HCT116 (cell line): ENCODE data around the gene DHRS4. TPM values are rescaled to one million over a fixed set of nuclear protein-coding genes. Genes with fewer than 3 reads are reported as not detected.
"Not testable (repeated sequence)": the region's sequence is repeated elsewhere in the genome, so short reads cannot be mapped to it uniquely, and the experiment has no call there.

ENCODE experiments used
- ATAC-seq: fragments of 200-7000 bp; cut with Tn5 transposase; 2 replicates; pipeline ENCODE4 v1.9.1; 2020; ENCODE audit warnings: mild to moderate bottlenecking, moderate library complexity
- BruUV-seq: library from RNA; stranded (reverse); fragments of 400-500 nt; replicated peaks from 2 replicates; lab custom pipeline; 2021; lab: Mats Ljungman, UMichigan
- CTCF ChIA-PET: fragments of 300-600 bp; sonication (Branson Sonifier 250); formaldehyde crosslinking; loops from one replicate; lab custom pipeline; 2021; ENCODE audit warnings: antibody characterized with exemption; lab: Charles Lee
- POLR2A ChIA-PET: fragments of 300-600, 350-600 bp; sonication (Branson Sonifier 250); formaldehyde crosslinking; loops from one replicate; lab custom pipeline; 2021; ENCODE audit warnings: antibody characterized with exemption; lab: Charles Lee
- RAD21 ChIA-PET, 2 experiments: fragments of 300-600 bp; sonication (Branson Sonifier 250); formaldehyde crosslinking; loops; one replicate each; lab custom pipeline; 2023; ENCODE audit warnings: low total read pairs in 2 of 2; ENCODE audit not compliant: uncharacterized antibody in 2 of 2, unreplicated experiment in 2 of 2, low non-redundant PET in 1 of 2; lab: Charles Lee
- DNase-seq: peaks from one replicate; pipeline ENCODE4 v3.0.0-alpha.2; 2010; ENCODE audit warnings: low read depth, low spot score
- H2AFZ ChIP-seq: fragments of 200-600 bp; shearing (Covaris generic), sonication (generic); 2 replicates; pipeline ENCODE4 v1.6.1; 2017; ENCODE audit warnings: low read depth, mixed run types, mixed read lengths, antibody characterized with exemption, low read length; ENCODE audit not compliant: poor library complexity, severe bottlenecking
- H3K27ac ChIP-seq: 2 replicates; pipeline ENCODE4 v1.5.1; 2012; ENCODE audit warnings: low read depth, low read length
- H3K27me3 ChIP-seq: fragments of 200-600 bp; sonication (generic); 2 replicates; pipeline ENCODE4 v1.6.1; 2016; ENCODE audit warnings: mixed run types, low read length, mixed read lengths; ENCODE audit not compliant: insufficient read depth
- H3K36me3 ChIP-seq, 2 experiments: fragments of 200-500 bp in 1 of 2; fragments of 200-600 bp in 1 of 2; sonication (Bioruptor generic) in 1 of 2; sonication (generic) in 1 of 2; 2 replicates each; pipeline versions ENCODE4 v1.5.1 to v1.6.1; 2014 to 2016; ENCODE audit warnings: low read length in 2 of 2, inconsistent platforms in 1 of 2, mixed read lengths in 1 of 2, mixed run types in 1 of 2; ENCODE audit not compliant: insufficient read depth in 2 of 2, control insufficient read depth in 1 of 2
- H3K4me1 ChIP-seq, 2 experiments: fragments of 200-600 bp in 1 of 2; sonication (generic) in 1 of 2; 2 replicates each; pipeline versions ENCODE4 v1.5.1 to v1.6.1; 2012 to 2017; ENCODE audit warnings: low read length in 2 of 2, inconsistent platforms in 1 of 2, mild to moderate bottlenecking in 1 of 2, mixed read lengths in 1 of 2, mixed run types in 1 of 2, moderate library complexity in 1 of 2; ENCODE audit not compliant: insufficient read depth in 2 of 2, control insufficient read depth in 1 of 2
- H3K4me2 ChIP-seq: fragments of 200-600 bp; sonication (generic); 2 replicates; pipeline ENCODE4 v1.6.1; 2017; ENCODE audit warnings: mixed run types, low read length, mixed read lengths
- H3K4me3 ChIP-seq, 2 experiments: fragments of 200-600 bp in 1 of 2; sonication (generic) in 1 of 2; replicated peaks in 1 of 2; 2 replicates each; pipeline ENCODE4 v1.5.1; 2011 to 2016; ENCODE audit warnings: low read length in 2 of 2, control low read depth in 1 of 2, low read depth in 1 of 2, mild to moderate bottlenecking in 1 of 2, mixed read lengths in 1 of 2, mixed run types in 1 of 2
- H3K79me2 ChIP-seq: fragments of 200-600 bp; sonication (generic); 2 replicates; pipeline ENCODE4 v1.6.1; 2017; ENCODE audit warnings: mild to moderate bottlenecking, mixed run types, low read length, moderate library complexity, mixed read lengths; ENCODE audit not compliant: insufficient read depth
- H3K9ac ChIP-seq: fragments of 200-600 bp; sonication (generic); 2 replicates; pipeline ENCODE4 v1.6.1; 2016; ENCODE audit warnings: low read length, mixed read lengths
- H3K9me2 ChIP-seq: fragments of 200-600 bp; sonication (generic), shearing (Covaris generic); 2 replicates; pipeline ENCODE4 v1.6.1; 2017; ENCODE audit warnings: mixed run types, mild to moderate bottlenecking, moderate library complexity; ENCODE audit not compliant: insufficient read depth
- H3K9me3 ChIP-seq, 2 experiments: fragments of 200-500 bp in 1 of 2; fragments of 200-600 bp in 1 of 2; sonication (Bioruptor generic) in 1 of 2; sonication (generic) in 1 of 2; 2 replicates each; pipeline ENCODE4 v1.6.1; 2014 to 2017; ENCODE audit warnings: low read length in 2 of 2, mixed read lengths in 2 of 2, inconsistent platforms in 1 of 2, low read depth in 1 of 2, mild to moderate bottlenecking in 1 of 2, mixed run types in 1 of 2, moderate library complexity in 1 of 2; ENCODE audit not compliant: control insufficient read depth in 1 of 2, insufficient read depth in 1 of 2
- H4K20me1 ChIP-seq: fragments of 200-600 bp; sonication (generic), shearing (Covaris generic); 2 replicates; pipeline ENCODE4 v1.6.1; 2017; ENCODE audit warnings: mixed run types, mild to moderate bottlenecking, moderate library complexity; ENCODE audit not compliant: insufficient read depth
- CBX3 ChIP-seq: IDR thresholded peaks from 2 replicates; pipeline ENCODE4 v1.6.1; 2012; ENCODE audit warnings: low read depth
- EGR1 ChIP-seq: IDR thresholded peaks from 2 replicates; pipeline ENCODE4 v1.6.1; 2012; ENCODE audit warnings: low read depth
- EZH2 ChIP-seq: fragments of 200-600 bp; sonication (generic); IDR thresholded peaks from 2 replicates; pipeline ENCODE4 v1.6.1; 2017; ENCODE audit warnings: antibody characterized with exemption, mixed run types
- EZH2phosphoT487 ChIP-seq: fragments of 200-600 bp; IDR thresholded peaks from 2 replicates; pipeline ENCODE4 v1.6.1; 2018; ENCODE audit warnings: antibody characterized with exemption, borderline replicate concordance
- FOSL1 ChIP-seq: IDR thresholded peaks from 2 replicates; pipeline ENCODE4 v1.6.1; 2012; ENCODE audit warnings: low read depth
- JUND ChIP-seq: IDR thresholded peaks from 2 replicates; pipeline ENCODE4 v1.6.1; 2012
- MAX ChIP-seq: IDR thresholded peaks from 2 replicates; pipeline ENCODE4 v1.6.1; 2012
- POLR2AphosphoS5 ChIP-seq: IDR thresholded peaks from 2 replicates; pipeline ENCODE4 v1.6.1; 2011; ENCODE audit warnings: mild to moderate bottlenecking, low read depth, low read length, moderate library complexity
- SIN3A ChIP-seq: IDR thresholded peaks from 2 replicates; pipeline ENCODE4 v1.6.1; 2012; ENCODE audit warnings: low read depth
- SP1 ChIP-seq: IDR thresholded peaks from 2 replicates; pipeline ENCODE4 v1.6.1; 2012; ENCODE audit warnings: low read depth
- SRF ChIP-seq: IDR thresholded peaks from 2 replicates; pipeline ENCODE4 v1.6.1; 2012; ENCODE audit warnings: low read depth
- TCF7L2 ChIP-seq: IDR thresholded peaks from 2 replicates; pipeline ENCODE4 v1.7.0; 2011; ENCODE audit warnings: borderline replicate concordance, inconsistent platforms; ENCODE audit not compliant: insufficient read depth, insufficient read length; ENCODE audit errors: extremely low read depth
- YY1 ChIP-seq: IDR thresholded peaks from 2 replicates; pipeline ENCODE4 v1.6.1; 2011; ENCODE audit warnings: low read length, low read depth, moderate library complexity, mild to moderate bottlenecking; ENCODE audit not compliant: insufficient replicate concordance; ENCODE audit errors: extremely low read depth
- intact Hi-C: fragments of 100-400 bp; cut with micrococcal nuclease; formaldehyde crosslinking; loops from 2 replicates; pipeline ENCODE4 v1.10.0; 2022
- total RNA-seq: library from RNA; stranded (reverse); gene quantifications from one replicate; pipeline ENCODE4 v1.2.1, GENCODE V29; 2021; ENCODE audit not compliant: unreplicated experiment

Gene DHRS4
- total RNA-seq, 1 experiment from 2014 or later = 21.8 TPM

DNA sequence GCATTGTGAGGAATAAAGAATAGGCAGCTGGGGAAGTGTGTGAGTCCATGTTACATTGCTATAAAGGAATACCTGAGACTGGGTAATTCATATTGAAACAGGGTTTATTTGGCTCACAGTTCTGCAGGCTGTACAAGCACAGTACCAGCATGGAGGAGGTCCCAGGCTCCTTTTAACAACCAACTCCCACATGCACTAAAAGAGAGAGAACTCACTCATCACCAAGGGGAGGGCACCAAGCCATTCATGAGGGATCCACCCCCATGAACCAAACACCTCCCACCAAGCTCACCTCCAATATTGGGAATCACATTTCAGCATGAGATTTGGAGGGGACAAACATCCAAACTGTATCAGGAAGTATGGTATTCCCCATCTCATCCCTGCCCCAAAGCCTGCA, 11.9 kb upstream of the DHRS4 start (continued):
- no peak for TF ChIP-seq EGR1
- no peak for TF ChIP-seq EZH2phosphoT487
- no peak for TF ChIP-seq JUND
- no peak for TF ChIP-seq CBX3
- no peak for TF ChIP-seq TCF7L2
- no peak for TF ChIP-seq YY1
- no peak for TF ChIP-seq POLR2AphosphoS5

- H3K27ac ChIP-seq = no peak overlapping the region
- H3K36me3 ChIP-seq = no peaks in the 10 kb centered on the region
- no peaks in the 10 kb centered on the region for H4K20me1 ChIP-seq
- no peak overlapping the region for H3K4me2 ChIP-seq
- TF ChIP-seq FOSL1 (no peak), MAX (no peak), EZH2 (no peak), SRF (no peak), SIN3A (no peak), SP1 (no peak)
- no peaks in the 10 kb centered on the region for H3K9me3 ChIP-seq
- H3K9ac ChIP-seq = no peak overlapping the region
- DNase-seq (no peak), ATAC-seq (no peak)
- ChIA-PET RAD21 (interaction anchor here in 1 of 2 experiments (0.6 kb wide), 1 partner anchor 277 kb away, joined by 3 read pairs; no protein-coding TSS in a partner anchor), POLR2A (no interaction called here), CTCF (no interaction called here)
- H2AFZ ChIP-seq = no peak overlapping the region
- no peak overlapping the region for H3K4me3 ChIP-seq
- intact Hi-C loops = no loop called here
- no TSS peak for BruUV-seq
- H3K9me2 ChIP-seq = no peaks in the 10 kb centered on the region
- H3K27me3 ChIP-seq = no peaks in the 10 kb centered on the region
- H3K79me2 ChIP-seq = no peaks in the 10 kb centered on the region
- H3K4me1 ChIP-seq = no peaks in the 10 kb centered on the region
Measured at GRCh38 chr14:23942587-23942986, 11.0 kb upstream of the DHRS4 start.

- not testable (repeated sequence) for H3K9me2 ChIP-seq
Measured at GRCh38 chr14:23949069-23949468, 4.5 kb upstream of the DHRS4 start.

More at GRCh38 chr14:23949069-23949468, 4.5 kb upstream of the DHRS4 start:
- RAD21 ChIA-PET, ATAC-seq, DNase-seq, H3K9me3 ChIP-seq, H2AFZ ChIP-seq, H3K4me2 ChIP-seq, BruUV-seq, H3K79me2 ChIP-seq, H3K36me3 ChIP-seq, H3K9ac ChIP-seq, H3K4me1 ChIP-seq, CTCF ChIA-PET, H3K27me3 ChIP-seq, H3K27ac ChIP-seq, intact Hi-C loops, H4K20me1 ChIP-seq, H3K4me3 ChIP-seq, POLR2A ChIA-PET: not testable (repeated sequence)
